DND-41 (cell line): Measurements from ENCODE around the gene PFKFB3.

Experiments
- ATAC-seq: fragments of 200-7000 bp; cut with Tn5 transposase; 3 replicates; pipeline ENCODE4 v1.9.1; 2021; ENCODE audit warnings: low read depth; ENCODE audit not compliant: insufficient read depth
- DNase-seq: peaks from one replicate; pipeline ENCODE4 v3.0.0-alpha.2; 2020
- H2AFZ ChIP-seq: 2 replicates; pipeline ENCODE4 v1.6.0; 2012; ENCODE audit warnings: low read depth, low read length
- H3K27ac ChIP-seq: 2 replicates; pipeline ENCODE4 v1.5.1; 2012; ENCODE audit warnings: low read length, inconsistent platforms
- H3K27me3 ChIP-seq: fragments of 200-600 bp; sonication (generic); 2 replicates; pipeline ENCODE4 v1.6.0; 2012; ENCODE audit warnings: low read length, mild to moderate bottlenecking, inconsistent platforms; ENCODE audit not compliant: insufficient read depth, poor library complexity
- H3K36me3 ChIP-seq: 2 replicates; pipeline ENCODE4 v1.5.1; 2012; ENCODE audit warnings: low read length, inconsistent platforms; ENCODE audit not compliant: insufficient read depth
- H3K4me1 ChIP-seq: 2 replicates; pipeline ENCODE4 v1.5.1; 2012; ENCODE audit warnings: mild to moderate bottlenecking, low read length; ENCODE audit not compliant: insufficient read depth
- H3K4me2 ChIP-seq: 2 replicates; pipeline ENCODE4 v1.6.0; 2012; ENCODE audit warnings: mild to moderate bottlenecking, moderate library complexity, low read length, inconsistent platforms; ENCODE audit not compliant: insufficient read depth
- H3K4me3 ChIP-seq, 2 experiments: fragments of 200-600 bp in 1 of 2; shearing (Covaris generic) in 1 of 2; 2 replicates each; pipeline ENCODE4 v1.5.1; 2012 to 2016; ENCODE audit warnings: inconsistent platforms in 2 of 2, low read length in 2 of 2, mild to moderate bottlenecking in 2 of 2, low read depth in 1 of 2, moderate library complexity in 1 of 2
- H3K79me2 ChIP-seq: 2 replicates; pipeline ENCODE4 v1.6.0; 2012; ENCODE audit warnings: low read length, inconsistent platforms; ENCODE audit not compliant: insufficient read depth
- H3K9ac ChIP-seq: 2 replicates; pipeline ENCODE4 v1.6.0; 2012; ENCODE audit warnings: low read depth, mild to moderate bottlenecking, inconsistent platforms, low read length, moderate library complexity
- H3K9me3 ChIP-seq: 2 replicates; pipeline ENCODE4 v1.5.1; 2012; ENCODE audit warnings: low read length, moderate library complexity, mild to moderate bottlenecking, inconsistent platforms; ENCODE audit not compliant: insufficient read depth, severe bottlenecking
- H4K20me1 ChIP-seq: 2 replicates; pipeline ENCODE4 v1.6.0; 2012; ENCODE audit warnings: low read length; ENCODE audit not compliant: insufficient read depth
- EZH2 ChIP-seq: IDR thresholded peaks from 3 replicates; pipeline ENCODE4 v1.6.1; 2012; ENCODE audit warnings: borderline replicate concordance, low read depth, mild to moderate bottlenecking, moderate library complexity, low read length, inconsistent platforms; ENCODE audit not compliant: severe bottlenecking
- TF ChIP-seq, protein P1 (sequence below): IDR thresholded peaks from 2 replicates; pipeline ENCODE4 v1.5.1; 2012; ENCODE audit warnings: borderline replicate concordance, low read length, moderate library complexity, mild to moderate bottlenecking; ENCODE audit not compliant: poor library complexity, severe bottlenecking; ENCODE audit errors: extremely low read depth

PFKFB3 gene

DNA sequence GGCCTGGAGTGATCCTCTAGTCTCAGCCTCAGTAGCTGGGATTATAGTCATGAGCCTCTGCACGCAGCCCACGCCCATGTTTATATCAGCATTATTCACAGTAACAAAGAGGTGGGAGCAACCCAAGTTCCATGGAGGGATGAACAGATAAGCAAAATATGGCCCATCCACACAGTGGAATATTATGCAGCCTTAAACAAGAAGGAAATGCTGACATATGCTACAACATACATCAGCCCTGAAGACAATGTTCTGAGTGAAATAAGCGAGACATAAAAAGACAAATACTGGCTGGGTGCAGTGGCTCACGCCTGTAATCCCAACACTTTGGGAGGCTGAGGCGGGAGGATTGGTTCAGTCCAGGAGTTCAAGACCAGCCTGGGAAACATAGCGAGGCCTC lies 21.5 kb upstream of the PFKFB3 start:
- Histone ChIP-seq H3K9ac (no peak overlapping the region), H3K4me1 (peaks cover 7% of the 10 kb centered on the region; the same call in 1 of the 2 replicates), H3K27me3 (no peaks in the 10 kb centered on the region), H3K27ac (no peak overlapping the region), H2AFZ (no peak overlapping the region), H3K4me3 (no peak overlapping the region), H3K4me2 (no peak overlapping the region), H3K36me3 (no peaks in the 10 kb centered on the region), H3K9me3 (no peaks in the 10 kb centered on the region), H4K20me1 (peaks cover 39% of the 10 kb centered on the region), H3K79me2 (peaks cover 16% of the 10 kb centered on the region)
- TF ChIP-seq, protein P1, sequence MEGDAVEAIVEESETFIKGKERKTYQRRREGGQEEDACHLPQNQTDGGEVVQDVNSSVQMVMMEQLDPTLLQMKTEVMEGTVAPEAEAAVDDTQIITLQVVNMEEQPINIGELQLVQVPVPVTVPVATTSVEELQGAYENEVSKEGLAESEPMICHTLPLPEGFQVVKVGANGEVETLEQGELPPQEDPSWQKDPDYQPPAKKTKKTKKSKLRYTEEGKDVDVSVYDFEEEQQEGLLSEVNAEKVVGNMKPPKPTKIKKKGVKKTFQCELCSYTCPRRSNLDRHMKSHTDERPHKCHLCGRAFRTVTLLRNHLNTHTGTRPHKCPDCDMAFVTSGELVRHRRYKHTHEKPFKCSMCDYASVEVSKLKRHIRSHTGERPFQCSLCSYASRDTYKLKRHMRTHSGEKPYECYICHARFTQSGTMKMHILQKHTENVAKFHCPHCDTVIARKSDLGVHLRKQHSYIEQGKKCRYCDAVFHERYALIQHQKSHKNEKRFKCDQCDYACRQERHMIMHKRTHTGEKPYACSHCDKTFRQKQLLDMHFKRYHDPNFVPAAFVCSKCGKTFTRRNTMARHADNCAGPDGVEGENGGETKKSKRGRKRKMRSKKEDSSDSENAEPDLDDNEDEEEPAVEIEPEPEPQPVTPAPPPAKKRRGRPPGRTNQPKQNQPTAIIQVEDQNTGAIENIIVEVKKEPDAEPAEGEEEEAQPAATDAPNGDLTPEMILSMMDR = no peak
- TF ChIP-seq EZH2 = no peak
- no peak for ATAC-seq
- DNase-seq = no peak

DNA sequence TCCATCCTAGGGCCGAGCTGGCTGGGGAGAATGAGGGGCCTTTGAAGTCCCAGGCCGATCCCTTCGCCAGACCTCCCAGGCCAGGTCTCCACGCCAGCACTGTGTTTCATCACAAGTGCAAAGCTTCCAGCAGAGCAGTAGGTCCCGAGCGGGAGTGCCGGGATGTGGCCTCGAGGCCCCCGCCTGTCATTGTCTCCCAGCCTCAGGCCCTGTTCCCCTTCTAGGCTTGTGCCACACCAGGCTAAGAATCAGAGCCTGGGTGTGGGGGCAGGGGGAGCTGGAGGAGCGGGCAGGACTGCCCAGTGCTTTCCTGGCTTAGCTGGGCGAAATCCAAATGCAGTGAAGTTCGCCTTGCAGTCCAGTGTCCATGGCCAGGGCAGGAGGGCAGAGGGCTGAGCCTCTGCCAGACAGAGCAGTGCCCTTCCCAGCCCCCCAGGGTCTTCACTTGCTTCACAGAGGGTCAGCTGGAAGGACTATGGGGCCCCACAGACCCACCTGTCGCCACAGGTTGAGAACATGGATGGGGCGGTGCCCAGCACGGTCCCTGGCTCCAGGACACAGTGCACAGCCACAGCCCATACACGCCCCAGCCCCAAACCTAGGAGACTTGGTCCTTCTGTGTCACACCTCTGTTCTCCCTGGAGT lies 20.2 kb upstream of the PFKFB3 start:
- no peak overlapping the region for H3K9ac ChIP-seq
- H3K27ac ChIP-seq = no peak overlapping the region
- no peaks in the 10 kb centered on the region for H3K27me3 ChIP-seq
- H3K36me3 ChIP-seq = no peaks in the 10 kb centered on the region
- no peaks in the 10 kb centered on the region for H3K9me3 ChIP-seq
- ATAC-seq = no peak
- H3K4me3 ChIP-seq = no peak overlapping the region
- TF ChIP-seq, protein P1 = no peak
- no peak for TF ChIP-seq EZH2
- H3K79me2 ChIP-seq = peaks cover 13% of the 10 kb centered on the region
- H4K20me1 ChIP-seq = peaks cover 30% of the 10 kb centered on the region
- H3K4me2 ChIP-seq = no peak overlapping the region
- peaks cover 8% of the 10 kb centered on the region; the same call in 1 of the 2 replicates for H3K4me1 ChIP-seq
- DNase-seq = no peak
- no peak overlapping the region for H2AFZ ChIP-seq

DNA sequence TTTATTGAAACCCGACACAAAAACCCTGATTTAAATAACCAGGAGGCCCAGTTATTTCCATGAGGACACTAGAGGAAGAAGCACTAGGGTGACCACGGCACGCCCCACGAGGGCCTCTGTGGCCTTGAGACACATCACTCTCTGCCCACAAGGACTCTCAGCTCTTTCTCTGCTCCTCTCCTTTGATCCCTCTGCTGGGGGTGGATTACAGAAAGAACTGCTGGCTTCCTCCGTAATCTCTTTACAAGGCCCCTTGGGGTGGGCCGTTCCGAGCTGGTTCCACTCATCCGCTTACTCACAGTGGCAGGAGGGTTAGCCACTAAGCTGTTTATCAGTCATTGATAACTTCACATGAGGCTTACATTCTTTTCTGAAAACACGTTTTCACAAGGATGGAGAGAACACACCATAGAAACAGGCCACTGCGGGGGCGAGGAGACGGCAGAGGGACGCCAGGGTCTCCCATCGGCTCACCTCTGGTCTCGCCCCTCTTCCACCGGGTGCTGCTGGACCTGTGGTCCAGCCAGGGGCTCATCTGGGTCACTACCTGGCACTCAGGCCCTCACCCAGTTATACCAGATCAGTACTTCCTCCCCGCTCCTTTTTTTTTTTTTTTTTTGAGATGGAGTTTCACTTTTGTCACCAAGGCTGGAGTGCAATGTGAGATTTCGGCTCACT lies 17.6 kb upstream of the PFKFB3 start:
- H3K79me2 ChIP-seq = peaks cover 9% of the 10 kb centered on the region; the same call in 1 of the 2 replicates
- no peak overlapping the region for H3K4me3 ChIP-seq
- TF ChIP-seq, protein P1 = no peak
- no peak for TF ChIP-seq EZH2
- H3K4me1 ChIP-seq = peaks cover 8% of the 10 kb centered on the region; the same call in 1 of the 2 replicates
- H3K4me2 ChIP-seq = no peak overlapping the region
- peaks cover 15% of the 10 kb centered on the region for H4K20me1 ChIP-seq
- ATAC-seq = no peak
- DNase-seq = no peak
- no peak overlapping the region for H2AFZ ChIP-seq
- no peaks in the 10 kb centered on the region for H3K36me3 ChIP-seq
- 0 out of 2 replicates have a peak overlapping the region, but pooled peaks have one; percentile 16 for H3K27ac ChIP-seq
- no peaks in the 10 kb centered on the region for H3K9me3 ChIP-seq
- H3K27me3 ChIP-seq = no peaks in the 10 kb centered on the region
- H3K9ac ChIP-seq = no peak overlapping the region
